Activated CD4-positive, alpha-beta T cell treated with anti-CD3 and anti-CD28 coated beads, Interleukin-2, amount 50 U/mL, for 48 hours (primary cell): ENCODE data around the gene TMEM161A.

Experiments used
- DNase-seq, 2 experiments: peaks; one replicate each; pipeline ENCODE4 v3.0.0-alpha.2; 2020

The TMEM161A gene

GRCh38 chr19:19095691-19096090 is 42.6 kb downstream of the TMEM161A start:
- DNase-seq: no peak

- DNase-seq: no peak
Observed at GRCh38 chr19:19094513-19094912, 43.8 kb downstream of the TMEM161A start.

- no peak for DNase-seq
Observed at GRCh38 chr19:19087676-19088075, 50.6 kb downstream of the TMEM161A start.

GRCh38 chr19:19083413-19084178 is 54.7 kb downstream of the TMEM161A start:
- DNase-seq: no peak

- no peak for DNase-seq
Observed at GRCh38 chr19:19081642-19082151, 56.6 kb downstream of the TMEM161A start.

GRCh38 chr19:19079571-19079970 is 58.7 kb downstream of the TMEM161A start:
- DNase-seq: no peak

- DNase-seq: no peak
Observed at GRCh38 chr19:19078801-19079200, 59.5 kb downstream of the TMEM161A start.

GRCh38 chr19:19077103-19077502 is 61.2 kb downstream of the TMEM161A start:
- no peak for DNase-seq

- DNase-seq: no peak
Observed at GRCh38 chr19:19076476-19076875, 61.8 kb downstream of the TMEM161A start.

GRCh38 chr19:19075126-19075525 is 63.2 kb downstream of the TMEM161A start:
- DNase-seq: no peak

- no peak for DNase-seq
Observed at GRCh38 chr19:19074196-19074882, 63.9 kb downstream of the TMEM161A start.

- no peak for DNase-seq
Observed at GRCh38 chr19:19071897-19072296, 66.4 kb downstream of the TMEM161A start.
